OCI-LY7 (cell line): ENCODE data around the gene BTBD6.

Experiments used
- EZH2phosphoT487 ChIP-seq: fragments of 200-600 bp; sonication (generic); IDR thresholded peaks from 2 replicates; pipeline ENCODE4 v1.6.1; 2018; ENCODE audit warnings: low read depth, borderline replicate concordance, mild to moderate bottlenecking, mixed run types, antibody characterized with exemption, low read length, moderate library complexity, mixed read lengths
- TF ChIP-seq, protein P1 (sequence below): fragments of 200-600 bp; sonication (generic); conservative IDR thresholded peaks from 2 replicates; pipeline ENCODE4 v1.5.1; 2014; ENCODE audit warnings: mild to moderate bottlenecking, antibody characterized with exemption, low read length, moderate library complexity, mixed read lengths

- TF ChIP-seq, protein P1, sequence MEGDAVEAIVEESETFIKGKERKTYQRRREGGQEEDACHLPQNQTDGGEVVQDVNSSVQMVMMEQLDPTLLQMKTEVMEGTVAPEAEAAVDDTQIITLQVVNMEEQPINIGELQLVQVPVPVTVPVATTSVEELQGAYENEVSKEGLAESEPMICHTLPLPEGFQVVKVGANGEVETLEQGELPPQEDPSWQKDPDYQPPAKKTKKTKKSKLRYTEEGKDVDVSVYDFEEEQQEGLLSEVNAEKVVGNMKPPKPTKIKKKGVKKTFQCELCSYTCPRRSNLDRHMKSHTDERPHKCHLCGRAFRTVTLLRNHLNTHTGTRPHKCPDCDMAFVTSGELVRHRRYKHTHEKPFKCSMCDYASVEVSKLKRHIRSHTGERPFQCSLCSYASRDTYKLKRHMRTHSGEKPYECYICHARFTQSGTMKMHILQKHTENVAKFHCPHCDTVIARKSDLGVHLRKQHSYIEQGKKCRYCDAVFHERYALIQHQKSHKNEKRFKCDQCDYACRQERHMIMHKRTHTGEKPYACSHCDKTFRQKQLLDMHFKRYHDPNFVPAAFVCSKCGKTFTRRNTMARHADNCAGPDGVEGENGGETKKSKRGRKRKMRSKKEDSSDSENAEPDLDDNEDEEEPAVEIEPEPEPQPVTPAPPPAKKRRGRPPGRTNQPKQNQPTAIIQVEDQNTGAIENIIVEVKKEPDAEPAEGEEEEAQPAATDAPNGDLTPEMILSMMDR = no peak
- no peak for TF ChIP-seq EZH2phosphoT487
These were observed 26.6 kb upstream of the BTBD6 start for GRCh38 chr14:105221598-105222178.
